Measurements from ENCODE around the gene ATG4B.

ATG4B gene

GRCh38 chr2:241612156-241613016 lies 25.1 kb upstream of the ATG4B start:
- Histone ChIP-seq H3K4me3 (ENCODE audit: insufficient read depth, low read depth, low read length, poor library complexity, severe bottlenecking) (no peak overlapping the region), H3K27ac (ENCODE audit: insufficient read depth, low read length, poor library complexity, severe bottlenecking) (no peak overlapping the region), H3K27me3 (replicated peaks; ENCODE audit: control insufficient read depth, insufficient read depth, low read length, poor library complexity, severe bottlenecking) (no peaks in the 10 kb centered on the region), H3K4me1 (ENCODE audit: control insufficient read depth, insufficient read depth, low read length, poor library complexity, severe bottlenecking) (peaks cover 18% of the 10 kb centered on the region), H3K9me3 (ENCODE audit: control insufficient read depth, low read length) (no peaks in the 10 kb centered on the region), H3K36me3 (ENCODE audit: control insufficient read depth, insufficient read depth, low read length) (no peaks in the 10 kb centered on the region)
- DNase-seq, result no peak

- Histone ChIP-seq H3K4me3 (ENCODE audit: insufficient read depth, low read depth, low read length, poor library complexity, severe bottlenecking) (no peak overlapping the region), H3K4me1 (ENCODE audit: control insufficient read depth, insufficient read depth, low read length, poor library complexity, severe bottlenecking) (peaks cover 23% of the 10 kb centered on the region), H3K27ac (ENCODE audit: insufficient read depth, low read length, poor library complexity, severe bottlenecking) (no peak overlapping the region), H3K27me3 (replicated peaks; ENCODE audit: control insufficient read depth, insufficient read depth, low read length, poor library complexity, severe bottlenecking) (no peaks in the 10 kb centered on the region), H3K9me3 (ENCODE audit: control insufficient read depth, low read length) (no peaks in the 10 kb centered on the region), H3K36me3 (ENCODE audit: control insufficient read depth, insufficient read depth, low read length) (no peaks in the 10 kb centered on the region)
- no peak for DNase-seq
These were observed 24.3 kb upstream of the ATG4B start for GRCh38 chr2:241613017-241613780.

DNA sequence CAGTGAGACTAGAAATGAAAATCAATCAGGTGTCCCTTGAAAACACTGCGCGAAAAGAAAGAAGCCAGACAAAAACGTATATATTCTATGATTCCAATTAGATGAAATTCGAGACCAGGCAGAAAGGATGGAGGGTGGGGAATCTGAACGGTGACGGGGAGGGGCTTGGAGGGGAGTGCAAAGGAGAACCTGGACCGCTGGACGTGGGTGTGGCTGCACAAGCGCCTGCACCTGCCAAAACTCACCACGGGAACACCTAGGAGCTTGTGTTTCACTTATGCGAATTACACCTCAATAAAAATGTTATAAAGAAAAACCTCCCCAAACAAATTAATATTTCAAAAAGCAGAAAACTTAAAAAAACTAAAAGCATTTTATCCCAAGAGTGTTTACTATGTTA lies 22.5 kb upstream of the ATG4B start:
- no peaks in the 10 kb centered on the region for H3K9me3 ChIP-seq (ENCODE audit: control insufficient read depth, low read length)
- no peak for DNase-seq
- no peak overlapping the region for H3K4me3 ChIP-seq (ENCODE audit: insufficient read depth, low read depth, low read length, poor library complexity, severe bottlenecking)
- H3K27ac ChIP-seq (ENCODE audit: insufficient read depth, low read length, poor library complexity, severe bottlenecking), result no peak overlapping the region
- no peaks in the 10 kb centered on the region for H3K36me3 ChIP-seq (ENCODE audit: control insufficient read depth, insufficient read depth, low read length)
- H3K27me3 ChIP-seq (replicated peaks; ENCODE audit: control insufficient read depth, insufficient read depth, low read length, poor library complexity, severe bottlenecking), result no peaks in the 10 kb centered on the region
- peaks cover 15% of the 10 kb centered on the region for H3K4me1 ChIP-seq (ENCODE audit: control insufficient read depth, insufficient read depth, low read length, poor library complexity, severe bottlenecking)

DNA sequence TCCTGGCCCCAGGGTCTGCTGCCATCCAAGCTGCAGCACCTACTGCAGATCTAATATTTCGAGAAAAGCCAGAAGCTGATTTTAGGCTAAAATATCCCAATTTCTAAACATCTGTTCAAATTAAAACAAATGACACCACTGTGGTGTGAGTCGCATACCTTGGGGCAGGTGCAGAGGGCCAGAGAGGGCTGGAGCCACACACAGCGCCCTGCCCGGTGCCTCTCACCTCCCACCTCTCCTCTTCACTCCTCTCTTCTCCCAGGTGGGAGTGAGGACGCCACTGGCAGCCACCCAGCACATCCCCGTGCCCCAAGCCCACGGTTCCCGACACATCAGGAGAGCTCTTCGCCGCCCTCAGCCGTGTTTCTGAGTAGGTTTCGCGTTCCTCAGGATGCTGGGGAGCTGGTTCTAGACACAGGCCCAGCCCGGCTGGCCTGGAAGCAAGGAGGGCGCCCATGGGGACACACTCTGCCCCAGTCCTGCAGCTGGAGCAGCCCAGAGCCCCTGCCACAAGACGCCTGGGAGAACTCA lies 21.9 kb upstream of the ATG4B start:
- no peaks in the 10 kb centered on the region for H3K27me3 ChIP-seq (replicated peaks; ENCODE audit: control insufficient read depth, insufficient read depth, low read length, poor library complexity, severe bottlenecking)
- no peaks in the 10 kb centered on the region for H3K36me3 ChIP-seq (ENCODE audit: control insufficient read depth, insufficient read depth, low read length)
- H3K9me3 ChIP-seq (ENCODE audit: control insufficient read depth, low read length), result no peaks in the 10 kb centered on the region
- DNase-seq, result no peak
- no peak overlapping the region for H3K27ac ChIP-seq (ENCODE audit: insufficient read depth, low read length, poor library complexity, severe bottlenecking)
- no peak overlapping the region for H3K4me3 ChIP-seq (ENCODE audit: insufficient read depth, low read depth, low read length, poor library complexity, severe bottlenecking)
- peaks cover 13% of the 10 kb centered on the region for H3K4me1 ChIP-seq (ENCODE audit: control insufficient read depth, insufficient read depth, low read length, poor library complexity, severe bottlenecking)

GRCh38 chr2:241616168-241617125 lies 21.0 kb upstream of the ATG4B start:
- Histone ChIP-seq H3K4me3 (ENCODE audit: insufficient read depth, low read depth, low read length, poor library complexity, severe bottlenecking) (no peak overlapping the region), H3K4me1 (ENCODE audit: control insufficient read depth, insufficient read depth, low read length, poor library complexity, severe bottlenecking) (peaks cover 11% of the 10 kb centered on the region), H3K27me3 (replicated peaks; ENCODE audit: control insufficient read depth, insufficient read depth, low read length, poor library complexity, severe bottlenecking) (no peaks in the 10 kb centered on the region), H3K9me3 (ENCODE audit: control insufficient read depth, low read length) (no peaks in the 10 kb centered on the region), H3K36me3 (ENCODE audit: control insufficient read depth, insufficient read depth, low read length) (no peaks in the 10 kb centered on the region), H3K27ac (ENCODE audit: insufficient read depth, low read length, poor library complexity, severe bottlenecking) (no peak overlapping the region)
- DNase-seq, result no peak

DNA sequence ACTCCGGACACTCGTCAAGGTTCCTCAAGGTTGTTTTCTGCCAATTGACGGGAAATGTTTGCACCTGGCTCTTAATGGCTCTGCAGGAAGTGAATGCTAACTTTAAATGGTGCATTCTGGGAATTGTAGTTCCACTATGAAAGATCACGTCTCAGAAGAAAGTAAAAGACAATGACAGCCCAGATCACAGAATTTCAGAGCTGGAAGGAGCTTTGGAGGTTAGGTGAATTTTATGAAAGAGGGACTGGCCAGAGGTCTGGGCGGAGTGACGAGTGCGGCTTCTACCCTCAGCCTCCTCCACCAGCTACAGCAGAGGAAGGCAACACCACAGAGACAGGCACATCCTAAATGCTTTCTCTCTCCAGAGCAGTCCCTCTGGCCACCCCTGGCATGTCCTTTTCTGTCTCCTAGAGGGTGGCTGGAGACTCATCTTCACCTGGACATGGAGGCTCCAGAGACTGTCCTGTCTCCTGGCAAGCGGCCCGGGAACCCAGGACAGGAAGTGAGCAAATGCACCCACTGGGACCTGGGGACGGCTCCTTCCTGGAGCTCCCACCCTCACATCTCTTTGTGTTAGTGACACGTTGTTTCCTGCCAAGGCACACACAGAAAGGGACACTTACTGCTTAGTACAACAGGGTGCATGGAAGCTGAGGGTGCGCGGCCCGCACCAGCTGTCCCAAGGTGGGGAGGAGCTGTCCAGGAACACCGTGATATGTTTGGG lies 19.9 kb upstream of the ATG4B start:
- H3K4me3 ChIP-seq (ENCODE audit: insufficient read depth, low read depth, low read length, poor library complexity, severe bottlenecking), result peak overlapping the region; percentile 67
- peaks cover 11% of the 10 kb centered on the region for H3K4me1 ChIP-seq (ENCODE audit: control insufficient read depth, insufficient read depth, low read length, poor library complexity, severe bottlenecking)
- H3K9me3 ChIP-seq (ENCODE audit: control insufficient read depth, low read length), result no peaks in the 10 kb centered on the region
- DNase-seq, result peak in 2 of 3 donors; percentile 5 to 22
- H3K27ac ChIP-seq (ENCODE audit: insufficient read depth, low read length, poor library complexity, severe bottlenecking), result peak overlapping the region; percentile 63
- no peaks in the 10 kb centered on the region for H3K36me3 ChIP-seq (ENCODE audit: control insufficient read depth, insufficient read depth, low read length)
- no peaks in the 10 kb centered on the region for H3K27me3 ChIP-seq (replicated peaks; ENCODE audit: control insufficient read depth, insufficient read depth, low read length, poor library complexity, severe bottlenecking)

- Histone ChIP-seq H3K4me1 (ENCODE audit: control insufficient read depth, insufficient read depth, low read length, poor library complexity, severe bottlenecking) (peaks cover 11% of the 10 kb centered on the region), H3K27me3 (replicated peaks; ENCODE audit: control insufficient read depth, insufficient read depth, low read length, poor library complexity, severe bottlenecking) (no peaks in the 10 kb centered on the region), H3K9me3 (ENCODE audit: control insufficient read depth, low read length) (no peaks in the 10 kb centered on the region), H3K4me3 (ENCODE audit: insufficient read depth, low read depth, low read length, poor library complexity, severe bottlenecking) (no peak overlapping the region), H3K36me3 (ENCODE audit: control insufficient read depth, insufficient read depth, low read length) (no peaks in the 10 kb centered on the region), H3K27ac (ENCODE audit: insufficient read depth, low read length, poor library complexity, severe bottlenecking) (peak overlapping the region; percentile 63)
- DNase-seq, result no peak
These were observed 19.1 kb upstream of the ATG4B start for GRCh38 chr2:241618296-241618805.

DNA sequence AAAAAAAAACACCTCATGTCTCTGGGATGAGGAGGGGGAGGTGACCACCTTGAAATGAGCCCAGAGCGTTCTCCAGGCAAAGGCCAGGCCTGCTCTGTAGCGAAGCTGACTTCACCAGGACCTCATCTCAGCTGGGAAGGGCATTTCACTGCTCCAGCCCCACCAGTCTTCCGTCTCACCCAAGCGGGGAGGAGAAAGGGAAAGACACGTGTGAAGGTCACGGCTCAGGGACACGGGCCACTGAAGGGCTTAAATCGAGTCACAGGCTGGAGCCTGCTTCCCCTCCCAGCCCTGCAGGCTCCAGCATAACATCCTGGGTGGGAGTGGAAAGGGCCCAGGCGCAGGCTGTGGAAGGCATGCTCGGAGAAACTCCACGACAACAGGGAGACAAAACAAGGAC lies 18.7 kb upstream of the ATG4B start:
- no peaks in the 10 kb centered on the region for H3K36me3 ChIP-seq (ENCODE audit: control insufficient read depth, insufficient read depth, low read length)
- H3K4me3 ChIP-seq (ENCODE audit: insufficient read depth, low read depth, low read length, poor library complexity, severe bottlenecking), result no peak overlapping the region
- no peak for DNase-seq
- no peaks in the 10 kb centered on the region for H3K9me3 ChIP-seq (ENCODE audit: control insufficient read depth, low read length)
- no peak overlapping the region for H3K27ac ChIP-seq (ENCODE audit: insufficient read depth, low read length, poor library complexity, severe bottlenecking)
- H3K27me3 ChIP-seq (replicated peaks; ENCODE audit: control insufficient read depth, insufficient read depth, low read length, poor library complexity, severe bottlenecking), result no peaks in the 10 kb centered on the region
- H3K4me1 ChIP-seq (ENCODE audit: control insufficient read depth, insufficient read depth, low read length, poor library complexity, severe bottlenecking), result peaks cover 11% of the 10 kb centered on the region
